Measurements from ENCODE around the gene ROMO1. TPM values are rescaled to one million over a fixed set of nuclear protein-coding genes. Genes with fewer than 3 reads are reported as not detected.

Gene ROMO1
- total RNA-seq, 2 donors from 2014 or later = 249 to 320 TPM

DNA sequence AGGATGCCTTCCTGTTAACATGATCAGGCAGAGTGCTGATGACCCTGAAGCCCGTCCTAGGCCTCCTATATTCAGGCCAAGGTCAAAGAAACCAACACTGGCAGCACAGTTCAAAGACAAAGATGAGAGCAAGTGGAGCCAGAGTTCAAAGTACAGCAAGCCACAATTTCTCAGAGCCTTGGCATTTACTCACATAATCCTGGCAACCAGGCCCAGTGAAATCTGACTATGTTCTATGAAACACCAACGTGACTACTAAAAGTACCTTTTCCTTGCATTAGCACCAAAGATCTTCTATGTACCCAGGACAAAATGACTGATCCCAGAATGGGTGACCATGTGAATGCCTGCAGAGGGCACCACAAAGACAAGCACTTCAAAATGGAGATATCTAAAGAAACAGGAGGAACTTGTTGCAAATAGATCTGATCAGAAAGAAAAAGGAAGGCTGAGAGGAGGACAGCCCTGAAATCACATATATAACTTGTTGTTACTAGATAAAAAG is 3.9 kb upstream of the ROMO1 start:
- no peak overlapping the region for H3K27ac ChIP-seq
- H3K36me3 ChIP-seq = peaks cover 0 to 9% of the 10 kb centered on the region in 2 donors
- no peaks in the 10 kb centered on the region for H3K4me1 ChIP-seq (replicated peaks)
- TF ChIP-seq POLR2AphosphoS5 (IDR thresholded peaks at IDR 0.05) (no peak), POLR2A (IDR thresholded peaks at IDR 0.05) (no peak)
- TF ChIP-seq, protein P1, sequence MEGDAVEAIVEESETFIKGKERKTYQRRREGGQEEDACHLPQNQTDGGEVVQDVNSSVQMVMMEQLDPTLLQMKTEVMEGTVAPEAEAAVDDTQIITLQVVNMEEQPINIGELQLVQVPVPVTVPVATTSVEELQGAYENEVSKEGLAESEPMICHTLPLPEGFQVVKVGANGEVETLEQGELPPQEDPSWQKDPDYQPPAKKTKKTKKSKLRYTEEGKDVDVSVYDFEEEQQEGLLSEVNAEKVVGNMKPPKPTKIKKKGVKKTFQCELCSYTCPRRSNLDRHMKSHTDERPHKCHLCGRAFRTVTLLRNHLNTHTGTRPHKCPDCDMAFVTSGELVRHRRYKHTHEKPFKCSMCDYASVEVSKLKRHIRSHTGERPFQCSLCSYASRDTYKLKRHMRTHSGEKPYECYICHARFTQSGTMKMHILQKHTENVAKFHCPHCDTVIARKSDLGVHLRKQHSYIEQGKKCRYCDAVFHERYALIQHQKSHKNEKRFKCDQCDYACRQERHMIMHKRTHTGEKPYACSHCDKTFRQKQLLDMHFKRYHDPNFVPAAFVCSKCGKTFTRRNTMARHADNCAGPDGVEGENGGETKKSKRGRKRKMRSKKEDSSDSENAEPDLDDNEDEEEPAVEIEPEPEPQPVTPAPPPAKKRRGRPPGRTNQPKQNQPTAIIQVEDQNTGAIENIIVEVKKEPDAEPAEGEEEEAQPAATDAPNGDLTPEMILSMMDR (IDR thresholded peaks at IDR 0.05) = no peak
- H3K27me3 ChIP-seq (replicated peaks; ENCODE audit: insufficient read depth) = no peaks in the 10 kb centered on the region
- 86% methylated on average over 2 of the region's 2 CpGs for WGBS
- no peaks in the 10 kb centered on the region for H3K9me3 ChIP-seq
- DNase-seq (ENCODE audit: low spot score) = no peak
- H3K4me3 ChIP-seq = no peak overlapping the region
- intact Hi-C loops (cut with DNase I) = loop anchor here (5.0 to 10.0 kb wide), 2 partner anchors 93 to 230 kb away; no protein-coding TSS in a partner anchor

DNA sequence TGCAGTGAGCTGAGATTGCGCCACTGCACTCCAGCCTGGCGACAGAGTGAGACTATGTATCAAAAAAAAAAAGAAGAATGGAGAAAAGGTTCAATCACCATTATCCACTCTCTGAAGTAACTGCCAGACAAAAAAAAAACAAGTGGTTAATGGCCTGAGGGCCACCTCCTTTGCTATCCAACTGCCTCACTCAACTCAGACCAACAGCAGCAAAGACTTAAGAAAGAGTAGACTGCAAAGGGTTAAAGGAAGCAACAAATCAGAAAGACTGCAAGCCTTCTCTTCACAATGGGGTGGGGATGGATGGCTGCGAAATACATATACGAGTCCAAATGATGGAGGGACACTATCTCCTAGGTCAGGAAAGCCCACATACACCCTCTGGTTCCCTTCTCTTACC is 3.2 kb upstream of the ROMO1 start:
- no peaks in the 10 kb centered on the region for H3K4me1 ChIP-seq (replicated peaks)
- H3K27ac ChIP-seq = no peak overlapping the region
- H3K36me3 ChIP-seq = peaks cover 0 to 9% of the 10 kb centered on the region in 2 donors
- DNase-seq (ENCODE audit: low spot score) = no peak
- H3K4me3 ChIP-seq = no peak overlapping the region
- intact Hi-C loops (cut with DNase I) = loop anchor here (5.0 to 10.0 kb wide), 2 partner anchors 94 to 231 kb away; no protein-coding TSS in a partner anchor
- no peaks in the 10 kb centered on the region for H3K9me3 ChIP-seq
- TF ChIP-seq POLR2A (IDR thresholded peaks at IDR 0.05) = no peak
- TF ChIP-seq, protein P1 (IDR thresholded peaks at IDR 0.05) = no peak
- TF ChIP-seq POLR2AphosphoS5 (IDR thresholded peaks at IDR 0.05) = no peak
- 84% methylated on average over 4 of the region's 4 CpGs for WGBS
- H3K27me3 ChIP-seq (replicated peaks; ENCODE audit: insufficient read depth) = no peaks in the 10 kb centered on the region

DNA sequence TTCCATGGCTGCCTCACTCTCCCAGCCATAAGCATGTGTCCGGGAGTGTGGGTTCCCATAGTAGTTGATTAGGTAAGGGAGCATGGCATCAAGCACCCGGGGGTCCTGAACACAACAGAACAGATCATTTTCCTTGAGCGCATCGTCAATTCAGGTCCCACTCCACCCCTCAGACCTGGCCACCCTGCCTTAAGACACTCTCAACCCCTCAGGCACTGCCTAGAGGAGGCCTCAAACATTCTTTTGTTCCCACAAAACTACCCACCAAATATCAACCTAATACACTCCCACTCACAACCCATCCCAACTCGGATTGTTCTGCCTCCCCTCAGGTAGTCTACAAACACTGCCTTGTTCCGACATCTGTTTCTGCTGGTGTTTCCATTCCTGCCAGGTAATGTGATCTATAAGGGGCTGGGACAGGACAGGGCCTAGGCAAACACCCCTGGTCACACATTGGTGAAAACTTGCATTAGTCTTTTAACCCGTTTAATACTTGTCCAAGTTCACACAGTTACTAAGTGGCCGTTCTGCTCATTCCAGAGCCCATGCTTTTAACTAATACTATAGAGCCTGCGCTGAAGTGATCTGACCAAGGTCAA is 1.4 kb upstream of the ROMO1 start:
- Histone ChIP-seq H3K27me3 (replicated peaks; ENCODE audit: insufficient read depth) (no peaks in the 10 kb centered on the region), H3K36me3 (peaks cover 0 to 9% of the 10 kb centered on the region in 2 donors), H3K4me3 (peak overlapping the region in 1 of 2 donors; percentile 78), H3K4me1 (replicated peaks) (no peaks in the 10 kb centered on the region), H3K27ac (no peak overlapping the region), H3K9me3 (no peaks in the 10 kb centered on the region)
- DNase-seq (ENCODE audit: low spot score) = no peak
- WGBS = 60% methylated on average over 9 of the region's 9 CpGs
- TF ChIP-seq, protein P1 (IDR thresholded peaks at IDR 0.05) = no peak
- TF ChIP-seq POLR2A (IDR thresholded peaks at IDR 0.05) (no peak), POLR2AphosphoS5 (IDR thresholded peaks at IDR 0.05) (no peak)
- intact Hi-C loops (cut with DNase I) = loop anchor here (5.0 to 10.0 kb wide), 2 partner anchors 95 to 233 kb away; no protein-coding TSS in a partner anchor

DNA sequence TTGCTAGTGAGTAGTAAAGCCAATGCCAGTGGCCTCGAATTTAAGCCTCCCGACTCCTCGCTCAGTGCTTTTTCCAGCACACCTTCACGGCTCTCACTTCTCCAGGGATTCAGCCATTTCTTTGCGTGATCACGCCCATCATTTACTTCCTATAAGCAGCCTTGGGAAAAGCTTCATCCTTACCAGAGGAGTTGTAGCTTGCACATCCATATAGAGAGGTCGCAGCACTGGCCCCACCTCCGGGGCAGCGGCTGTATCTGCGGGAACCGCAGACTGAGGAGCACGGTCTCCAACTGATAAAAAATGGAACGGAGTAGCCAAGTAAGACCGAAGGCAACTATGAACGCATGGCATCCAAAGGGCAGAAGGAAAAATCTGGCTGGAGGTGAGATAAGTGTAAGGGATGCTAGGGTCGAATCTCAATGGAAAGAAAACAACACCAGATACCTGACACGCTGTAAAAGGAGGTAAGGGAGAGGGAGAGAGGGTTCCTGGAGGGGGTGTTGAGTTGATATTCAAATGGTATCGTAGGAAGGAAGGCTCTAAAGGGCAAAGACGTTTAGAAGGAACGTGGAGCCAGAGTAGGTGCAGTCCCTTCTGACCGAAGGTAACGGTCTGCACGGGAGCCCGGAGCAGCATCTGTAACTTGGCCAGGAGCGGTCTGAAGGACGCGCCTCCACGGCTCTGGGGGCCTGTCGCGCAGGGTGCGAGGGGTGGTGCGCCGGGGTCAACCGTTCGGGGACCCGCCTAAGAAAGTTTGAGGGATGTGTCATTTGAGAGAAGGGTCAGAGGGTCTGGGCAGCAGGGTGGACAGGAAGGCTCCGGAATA is 693 bp upstream of the ROMO1 start:
- TF ChIP-seq, protein P1 (IDR thresholded peaks at IDR 0.05) = no peak
- TF ChIP-seq POLR2A (IDR thresholded peaks at IDR 0.05) (no peak), POLR2AphosphoS5 (IDR thresholded peaks at IDR 0.05) (no peak)
- Histone ChIP-seq H3K27me3 (replicated peaks; ENCODE audit: insufficient read depth) (no peaks in the 10 kb centered on the region), H3K4me3 (peak overlapping the region; percentile 78 to 92), H3K4me1 (replicated peaks) (no peaks in the 10 kb centered on the region), H3K27ac (peak overlapping the region; percentile 84 to 85), H3K36me3 (peaks cover 0 to 9% of the 10 kb centered on the region in 2 donors), H3K9me3 (no peaks in the 10 kb centered on the region)
- 5% methylated on average over 28 of the region's 37 CpGs for WGBS
- intact Hi-C loops (cut with DNase I) = loop anchor here (5.0 to 10.0 kb wide), 2 partner anchors 96 to 234 kb away; no protein-coding TSS in a partner anchor
- peak; percentile 10 for DNase-seq (ENCODE audit: low spot score)

Data from prostate gland (tissue), 2 donors.